NCI-H1092 treated with DMSO at 0.1 percent for 48 hours (cell line): Measurements from ENCODE around the gene ACTR3C.
"Not testable (repeated sequence)": the region's sequence is repeated elsewhere in the genome, so short reads cannot be mapped to it uniquely, and the experiment has no call there.

Source experiments
- DNase-seq: peaks from one replicate; lab custom pipeline; 2025; lab: John Stamatoyannopoulos, UW

The ACTR3C gene

DNA sequence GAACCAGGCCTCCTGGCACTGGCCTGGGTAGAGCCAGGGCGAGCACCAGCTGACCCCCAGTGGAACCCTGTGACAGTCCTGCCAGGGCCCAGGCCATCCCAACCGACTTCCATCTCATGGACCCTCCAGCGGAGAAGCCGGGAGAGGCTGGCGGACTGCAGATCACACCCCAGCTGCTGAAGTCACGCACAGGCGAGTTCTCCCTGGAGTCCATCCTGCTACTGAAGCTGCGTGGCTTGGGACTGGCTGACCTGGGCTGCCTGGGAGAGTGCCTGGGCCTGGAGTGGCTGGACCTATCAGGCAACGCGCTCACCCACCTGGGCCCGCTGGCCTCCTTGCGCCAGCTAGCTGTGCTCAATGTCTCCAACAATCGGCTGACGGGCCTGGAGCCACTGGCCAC lies 13.4 kb upstream of the ACTR3C start:
- no peak for DNase-seq

DNA sequence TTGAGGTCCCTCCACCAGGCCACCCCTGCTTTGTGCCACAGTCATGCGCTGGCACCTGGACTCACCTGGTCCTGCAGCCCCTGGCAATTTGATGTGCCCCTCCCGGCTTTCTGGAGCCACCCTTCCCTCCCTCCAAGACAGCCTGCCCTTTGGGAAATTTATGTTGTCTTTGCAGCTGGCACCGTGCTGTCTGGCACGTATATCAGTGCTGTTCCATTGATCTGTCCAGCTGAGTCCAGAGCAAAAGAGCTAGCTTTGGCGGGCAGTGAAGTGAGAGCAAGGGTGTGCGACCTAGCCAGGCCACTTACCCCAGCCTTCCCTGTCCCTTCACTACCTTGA lies 12.4 kb upstream of the ACTR3C start:
- DNase-seq, result no peak

GRCh38 chr7:150335108-150335773 lies 11.9 kb upstream of the ACTR3C start:
- DNase-seq, result no peak

- no peak for DNase-seq
Measured at GRCh38 chr7:150334108-150334507, 10.8 kb upstream of the ACTR3C start.

GRCh38 chr7:150333659-150334058 lies 10.3 kb upstream of the ACTR3C start:
- no peak for DNase-seq

- DNase-seq, result no peak
Measured at GRCh38 chr7:150332852-150333635, 9.7 kb upstream of the ACTR3C start.

DNA sequence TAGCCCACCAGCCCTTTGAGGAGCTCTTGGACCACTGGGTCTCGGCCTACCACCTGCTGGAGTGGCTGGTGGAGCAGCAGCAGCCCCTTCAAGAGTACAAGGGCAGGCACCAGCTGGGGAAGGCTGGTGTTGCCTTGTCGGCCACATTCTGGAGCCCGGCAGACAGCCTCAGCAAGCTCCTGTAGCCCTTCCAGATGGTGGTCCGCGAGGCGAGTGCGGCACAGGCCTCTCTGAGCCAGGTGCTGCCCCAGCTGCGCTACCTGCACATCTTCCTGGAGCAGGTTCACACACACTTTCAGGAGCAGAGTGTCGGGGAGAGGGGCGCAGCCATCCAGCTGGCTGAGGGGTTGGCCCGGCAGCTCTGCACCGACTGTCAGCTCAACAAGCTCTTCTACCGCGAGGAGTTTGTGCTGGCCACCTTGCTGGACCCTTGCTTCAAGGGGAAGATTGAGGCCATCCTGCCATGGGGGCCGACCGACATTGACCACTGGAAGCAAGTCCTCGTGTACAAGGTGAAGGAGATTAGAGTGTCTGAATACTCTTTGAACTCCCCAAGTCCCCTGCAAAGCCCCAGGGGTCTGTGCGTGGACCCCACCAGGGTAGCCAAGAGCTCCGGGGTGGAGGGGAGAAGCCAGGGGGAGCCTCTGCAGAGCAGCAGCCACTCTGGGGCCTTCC lies 7.0 kb upstream of the ACTR3C start:
- DNase-seq, result no peak

GRCh38 chr7:150329331-150330120 lies 6.2 kb upstream of the ACTR3C start:
- no peak for DNase-seq

GRCh38 chr7:150327308-150327707 lies 4.0 kb upstream of the ACTR3C start:
- no peak for DNase-seq

DNA sequence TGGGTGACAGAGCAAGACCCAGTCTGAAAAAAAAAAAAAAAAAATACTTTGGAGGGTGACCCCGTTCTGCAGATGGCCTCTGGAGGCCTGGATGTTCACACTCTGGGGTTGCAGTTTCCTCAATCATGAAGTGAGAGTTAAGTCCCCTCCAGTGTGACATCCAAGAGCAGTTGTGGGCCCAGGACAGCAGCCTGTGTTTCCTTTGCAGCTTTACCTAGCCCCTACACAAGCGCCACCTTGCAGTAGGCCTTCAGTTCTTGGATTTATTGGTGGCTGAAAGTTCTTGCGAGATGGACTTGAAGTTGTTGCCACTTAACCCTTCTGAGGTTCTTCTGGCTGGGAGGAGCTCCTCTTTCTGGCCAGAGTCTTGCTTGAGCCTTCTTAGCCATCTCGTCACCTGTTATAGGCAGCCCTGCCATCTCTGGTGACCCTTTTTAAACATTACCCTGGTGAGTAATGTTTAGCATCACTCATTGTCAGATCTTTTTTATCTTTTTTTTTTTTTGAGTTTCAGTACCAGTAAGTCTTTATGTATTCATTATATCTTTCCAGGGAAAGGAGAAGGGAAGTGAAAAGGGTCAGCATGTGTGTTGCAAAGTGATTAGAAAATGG lies 3.4 kb upstream of the ACTR3C start:
- no peak for DNase-seq

- no peak for DNase-seq
Measured at GRCh38 chr7:150325901-150326300, 2.6 kb upstream of the ACTR3C start.

DNA sequence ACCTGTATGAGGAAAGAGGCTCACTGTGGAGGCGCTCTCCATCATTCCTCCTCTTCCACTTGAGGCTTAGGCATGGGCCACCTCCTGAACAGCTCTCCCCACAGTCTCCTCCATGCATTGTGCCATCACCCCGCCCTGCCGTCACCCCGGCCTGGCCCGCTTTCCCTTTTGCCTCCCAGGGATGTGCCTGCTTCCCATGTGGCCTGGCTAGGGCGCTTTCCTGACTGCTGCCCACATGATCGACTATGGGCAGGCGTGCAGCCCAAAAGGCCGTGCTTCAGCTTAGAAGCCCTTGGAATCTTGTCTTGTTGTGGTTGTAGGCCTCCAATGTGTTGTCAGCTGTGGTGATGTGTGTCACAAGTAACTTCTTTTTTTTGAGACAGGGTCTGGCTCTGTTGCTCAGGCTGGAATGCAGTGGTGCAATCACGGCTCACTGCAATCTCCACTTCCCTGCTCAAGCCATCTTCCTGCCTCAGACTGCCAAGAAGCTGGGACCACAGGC lies 1.8 kb upstream of the ACTR3C start:
- no peak for DNase-seq

DNA sequence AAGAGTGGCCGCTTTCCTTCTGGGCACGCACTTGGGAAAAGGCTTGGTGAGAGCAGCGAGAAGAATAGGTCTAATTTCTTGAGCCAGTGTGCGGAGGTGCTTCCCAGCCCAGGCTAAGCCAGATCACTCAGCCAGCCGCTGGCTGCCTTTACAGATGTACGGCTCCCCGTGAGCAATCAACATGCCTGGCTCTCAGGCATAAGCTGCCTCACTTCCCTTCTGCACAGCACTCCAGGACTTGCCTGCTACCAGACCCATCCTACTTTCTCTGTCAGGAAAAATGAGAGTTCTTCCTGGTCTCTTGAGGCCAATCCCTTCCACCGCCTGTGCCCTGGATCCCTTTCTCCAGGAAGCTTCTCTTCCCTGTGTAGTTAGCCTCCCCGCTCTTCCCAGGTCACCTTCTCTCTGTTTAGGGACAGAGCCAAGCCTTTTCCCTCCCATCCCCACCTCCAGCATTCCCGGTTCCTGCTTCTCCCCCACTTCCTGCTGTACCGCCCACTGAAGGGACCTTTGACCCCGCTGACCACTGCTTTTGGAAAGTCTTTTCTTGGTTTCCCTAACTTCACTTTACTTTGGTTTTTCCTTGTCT lies 1.1 kb upstream of the ACTR3C start:
- no peak for DNase-seq

DNA sequence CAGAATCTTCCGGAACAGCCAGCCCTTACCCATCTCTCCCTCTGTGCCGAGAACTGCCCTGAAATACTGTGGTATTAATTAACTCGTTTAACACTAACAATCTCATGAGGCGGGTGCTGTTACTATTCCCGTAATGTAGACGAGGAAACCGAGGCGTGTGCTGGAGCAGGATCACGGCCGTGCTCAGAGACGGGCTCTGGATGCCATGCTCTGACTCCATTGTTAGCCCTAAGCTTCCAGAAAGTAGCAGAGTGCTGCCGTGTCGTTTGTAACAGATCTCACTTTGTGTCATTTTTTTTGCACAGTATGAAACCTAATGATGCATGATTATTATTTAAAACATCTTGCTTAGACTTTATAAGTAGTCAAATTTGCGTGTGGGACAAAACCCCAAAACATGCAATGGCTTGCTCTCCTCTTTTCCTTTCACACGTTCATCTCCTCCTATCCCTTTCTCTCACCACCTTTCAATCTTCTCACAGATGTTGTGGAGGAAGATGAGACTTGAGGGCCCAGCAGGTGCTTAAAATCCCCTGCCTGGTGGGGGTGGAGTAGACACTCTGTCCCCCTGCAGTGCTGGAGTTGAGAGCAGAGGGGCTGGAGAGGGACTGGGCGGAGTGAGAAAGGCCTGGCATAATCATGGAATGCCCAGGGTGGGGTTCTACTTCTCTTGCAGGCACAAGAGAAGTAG lies 482 bp upstream of the ACTR3C start:
- peak; percentile 40 for DNase-seq

- peak; percentile 27 for DNase-seq
Measured at GRCh38 chr7:150322114-150322832, 1.1 kb downstream of the ACTR3C start.

GRCh38 chr7:150321788-150322113 lies 1.6 kb downstream of the ACTR3C start:
- no peak for DNase-seq

GRCh38 chr7:150317748-150318444 lies 5.4 kb downstream of the ACTR3C start:
- no peak for DNase-seq

DNA sequence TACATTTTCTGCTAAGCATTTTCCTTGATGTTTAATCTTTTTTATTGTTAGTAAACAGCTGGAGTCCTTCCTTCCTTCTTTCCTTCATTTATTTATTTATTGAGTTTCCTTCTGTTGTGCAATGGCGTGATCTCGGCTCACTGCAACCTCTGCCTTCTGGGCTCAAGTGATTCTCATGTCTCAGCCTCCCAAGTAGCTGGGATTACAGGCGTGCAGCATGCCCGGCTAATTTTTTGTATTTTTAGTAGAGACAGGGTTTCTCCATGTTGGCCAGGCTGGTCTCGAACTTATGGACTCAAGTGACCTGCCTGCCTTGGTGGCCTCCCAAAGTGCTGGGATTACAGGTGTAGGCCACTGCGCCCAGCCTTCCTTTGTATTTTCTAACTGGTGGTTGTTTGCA lies 6.4 kb downstream of the ACTR3C start:
- DNase-seq, result not testable (repeated sequence)

- DNase-seq, result no peak
Measured at GRCh38 chr7:150314639-150315239, 8.6 kb downstream of the ACTR3C start.
